ENCODE data around the gene LGALS3BP.

LGALS3BP gene

DNA sequence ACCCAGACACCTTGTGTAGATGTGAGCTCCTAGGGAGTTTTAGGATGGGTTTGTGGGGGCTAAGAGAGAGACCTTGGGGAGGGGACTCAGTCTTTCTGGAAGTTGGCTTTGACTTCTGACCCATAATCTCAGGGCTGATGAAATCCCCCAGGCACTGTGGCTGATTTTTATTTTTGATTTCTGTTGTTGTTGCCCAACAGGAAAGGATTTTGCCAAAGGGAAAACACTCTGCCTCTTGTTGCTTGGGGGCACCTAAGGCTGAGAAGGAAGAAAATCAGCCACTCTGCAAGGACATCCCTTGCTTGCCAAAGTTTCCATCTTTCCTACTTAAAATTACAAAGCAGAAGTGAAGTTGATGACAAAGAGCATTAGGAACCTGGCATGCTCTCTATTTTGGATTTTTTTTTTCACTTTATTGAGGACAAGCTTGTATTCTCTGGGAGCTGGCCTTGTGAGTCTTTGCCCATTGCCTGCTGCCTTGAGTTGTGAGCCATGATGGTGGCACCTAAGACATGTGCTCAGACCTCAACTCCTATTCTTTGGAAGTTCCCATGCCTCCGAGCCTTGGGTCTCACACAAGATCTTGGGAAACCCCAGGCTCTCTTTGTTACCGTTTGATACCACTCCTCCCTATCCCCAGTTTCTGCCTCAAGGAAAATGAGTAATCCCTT is 41.0 kb upstream of the LGALS3BP start:
- TF ChIP-seq TEAD4 (IDR thresholded peaks at IDR 0.05) (no peak), CEBPB (IDR thresholded peaks at IDR 0.05) (no peak), TAF1 (IDR thresholded peaks at IDR 0.05; ENCODE audit: low read depth) (no peak), EP300 (IDR thresholded peaks at IDR 0.05; ENCODE audit: borderline replicate concordance) (no peak), TCF12 (IDR thresholded peaks at IDR 0.05; ENCODE audit: low read depth) (no peak), CREB1 (IDR thresholded peaks at IDR 0.05; ENCODE audit: low read depth) (no peak), EGR1 (IDR thresholded peaks at IDR 0.05) (no peak), RAD21 (IDR thresholded peaks at IDR 0.05; ENCODE audit: low read depth) (no peak), YY1 (IDR thresholded peaks at IDR 0.05; ENCODE audit: low read depth) (no peak), ZBTB7A (IDR thresholded peaks at IDR 0.05; ENCODE audit: low read depth) (no peak), FOXM1 (IDR thresholded peaks at IDR 0.05; ENCODE audit: borderline replicate concordance, low read depth) (no peak), NFIC (IDR thresholded peaks at IDR 0.05) (no peak)
- TF ChIP-seq, protein P1, sequence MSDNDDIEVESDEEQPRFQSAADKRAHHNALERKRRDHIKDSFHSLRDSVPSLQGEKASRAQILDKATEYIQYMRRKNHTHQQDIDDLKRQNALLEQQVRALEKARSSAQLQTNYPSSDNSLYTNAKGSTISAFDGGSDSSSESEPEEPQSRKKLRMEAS (IDR thresholded peaks at IDR 0.05), result no peak
- TF ChIP-seq, protein P2, sequence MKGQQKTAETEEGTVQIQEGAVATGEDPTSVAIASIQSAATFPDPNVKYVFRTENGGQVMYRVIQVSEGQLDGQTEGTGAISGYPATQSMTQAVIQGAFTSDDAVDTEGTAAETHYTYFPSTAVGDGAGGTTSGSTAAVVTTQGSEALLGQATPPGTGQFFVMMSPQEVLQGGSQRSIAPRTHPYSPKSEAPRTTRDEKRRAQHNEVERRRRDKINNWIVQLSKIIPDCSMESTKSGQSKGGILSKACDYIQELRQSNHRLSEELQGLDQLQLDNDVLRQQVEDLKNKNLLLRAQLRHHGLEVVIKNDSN (IDR thresholded peaks at IDR 0.05), result no peak
- TF ChIP-seq, protein P3, sequence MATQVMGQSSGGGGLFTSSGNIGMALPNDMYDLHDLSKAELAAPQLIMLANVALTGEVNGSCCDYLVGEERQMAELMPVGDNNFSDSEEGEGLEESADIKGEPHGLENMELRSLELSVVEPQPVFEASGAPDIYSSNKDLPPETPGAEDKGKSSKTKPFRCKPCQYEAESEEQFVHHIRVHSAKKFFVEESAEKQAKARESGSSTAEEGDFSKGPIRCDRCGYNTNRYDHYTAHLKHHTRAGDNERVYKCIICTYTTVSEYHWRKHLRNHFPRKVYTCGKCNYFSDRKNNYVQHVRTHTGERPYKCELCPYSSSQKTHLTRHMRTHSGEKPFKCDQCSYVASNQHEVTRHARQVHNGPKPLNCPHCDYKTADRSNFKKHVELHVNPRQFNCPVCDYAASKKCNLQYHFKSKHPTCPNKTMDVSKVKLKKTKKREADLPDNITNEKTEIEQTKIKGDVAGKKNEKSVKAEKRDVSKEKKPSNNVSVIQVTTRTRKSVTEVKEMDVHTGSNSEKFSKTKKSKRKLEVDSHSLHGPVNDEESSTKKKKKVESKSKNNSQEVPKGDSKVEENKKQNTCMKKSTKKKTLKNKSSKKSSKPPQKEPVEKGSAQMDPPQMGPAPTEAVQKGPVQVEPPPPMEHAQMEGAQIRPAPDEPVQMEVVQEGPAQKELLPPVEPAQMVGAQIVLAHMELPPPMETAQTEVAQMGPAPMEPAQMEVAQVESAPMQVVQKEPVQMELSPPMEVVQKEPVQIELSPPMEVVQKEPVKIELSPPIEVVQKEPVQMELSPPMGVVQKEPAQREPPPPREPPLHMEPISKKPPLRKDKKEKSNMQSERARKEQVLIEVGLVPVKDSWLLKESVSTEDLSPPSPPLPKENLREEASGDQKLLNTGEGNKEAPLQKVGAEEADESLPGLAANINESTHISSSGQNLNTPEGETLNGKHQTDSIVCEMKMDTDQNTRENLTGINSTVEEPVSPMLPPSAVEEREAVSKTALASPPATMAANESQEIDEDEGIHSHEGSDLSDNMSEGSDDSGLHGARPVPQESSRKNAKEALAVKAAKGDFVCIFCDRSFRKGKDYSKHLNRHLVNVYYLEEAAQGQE (IDR thresholded peaks at IDR 0.05; ENCODE audit: low read depth), result no peak

DNA sequence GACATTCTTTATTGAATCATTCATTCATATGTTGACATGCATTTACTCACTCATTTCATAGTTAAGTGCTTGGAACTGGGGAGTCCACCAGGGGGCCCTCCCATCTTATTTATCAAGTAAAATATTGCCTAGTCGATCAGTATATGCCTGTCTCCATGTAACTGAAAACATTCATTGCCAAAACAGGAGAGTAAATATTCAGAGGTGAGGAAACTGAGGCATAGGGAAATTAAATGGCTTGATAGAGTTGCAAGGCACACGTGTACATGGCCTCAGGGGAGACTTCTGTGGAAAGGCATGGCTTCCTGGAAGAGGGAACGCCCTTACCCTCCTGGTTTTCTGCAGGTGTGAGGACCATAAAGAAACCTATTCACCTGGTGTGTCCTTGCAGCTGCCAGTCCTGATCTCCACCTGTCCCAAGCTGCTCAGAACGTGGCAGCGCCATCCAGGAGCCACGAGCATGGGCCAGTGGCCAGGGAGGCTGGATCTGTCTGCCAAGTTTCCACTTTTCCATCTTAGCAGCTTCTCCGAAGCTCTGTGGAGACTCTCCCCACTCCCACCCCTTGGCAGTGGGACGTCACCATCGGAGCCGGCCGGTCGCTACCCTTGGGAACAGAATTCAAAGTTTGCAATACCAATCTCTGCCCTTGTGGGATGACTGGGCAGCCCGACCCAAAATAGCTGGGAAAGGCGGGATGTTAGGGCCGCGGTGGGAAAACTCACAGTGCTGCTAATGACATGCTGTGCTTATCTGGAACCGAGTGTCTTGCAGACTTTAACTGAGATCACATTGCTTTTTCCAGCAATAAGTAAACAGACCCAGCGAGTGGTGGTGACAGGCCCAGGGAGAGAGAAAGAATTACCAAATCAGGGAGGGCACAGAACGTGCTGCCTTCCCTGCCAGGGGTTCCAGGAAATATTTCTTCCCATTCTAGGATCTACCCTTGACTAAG is 40.2 kb upstream of the LGALS3BP start:
- TF ChIP-seq NFIC (IDR thresholded peaks at IDR 0.05) (no peak), FOXM1 (IDR thresholded peaks at IDR 0.05; ENCODE audit: borderline replicate concordance, low read depth) (no peak), CEBPB (IDR thresholded peaks at IDR 0.05) (no peak), YY1 (IDR thresholded peaks at IDR 0.05; ENCODE audit: low read depth) (no peak), RAD21 (IDR thresholded peaks at IDR 0.05; ENCODE audit: low read depth) (peak; percentile 63), CREB1 (IDR thresholded peaks at IDR 0.05; ENCODE audit: low read depth) (no peak)

DNA sequence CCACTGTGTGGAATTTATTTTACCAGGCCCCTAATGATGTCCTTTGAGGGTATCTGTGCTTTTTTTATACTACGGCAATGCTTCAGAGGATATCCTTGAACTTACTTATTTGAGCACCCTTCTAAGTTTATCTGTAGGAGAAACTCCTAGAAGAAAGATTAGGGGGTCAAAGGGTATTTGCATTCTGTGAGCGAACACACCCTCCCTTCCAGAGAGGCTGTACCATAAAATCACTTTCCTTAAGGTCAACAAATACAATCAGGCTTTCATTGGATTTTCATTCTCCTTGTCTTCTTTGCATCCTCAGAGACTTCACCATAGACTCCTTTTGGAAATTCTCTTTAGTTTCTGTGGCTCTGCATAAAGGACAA is 39.5 kb upstream of the LGALS3BP start:
- TF ChIP-seq EGR1 (IDR thresholded peaks at IDR 0.05) (no peak), NFIC (IDR thresholded peaks at IDR 0.05) (no peak), FOXM1 (IDR thresholded peaks at IDR 0.05; ENCODE audit: borderline replicate concordance, low read depth) (no peak), YY1 (IDR thresholded peaks at IDR 0.05; ENCODE audit: low read depth) (no peak)
- TF ChIP-seq, protein P3 (IDR thresholded peaks at IDR 0.05; ENCODE audit: low read depth), result no peak

DNA sequence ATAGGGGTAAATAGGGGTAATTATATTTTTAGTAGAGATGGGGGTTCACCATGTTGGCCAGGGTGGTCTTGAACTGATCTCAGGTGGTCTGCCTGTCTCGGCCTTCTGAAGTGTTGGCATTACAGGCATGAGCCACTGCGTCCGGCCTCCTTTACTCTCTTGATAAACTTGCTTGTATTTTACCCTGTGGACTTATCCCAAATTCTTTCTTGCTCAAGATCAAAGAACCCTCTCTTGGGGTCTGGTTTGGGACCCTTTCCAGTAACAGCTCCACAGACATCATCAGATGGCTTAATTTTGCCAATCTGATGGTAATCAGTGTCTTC is 38.6 kb upstream of the LGALS3BP start:
- TF ChIP-seq EGR1 (IDR thresholded peaks at IDR 0.05), result no peak
- TF ChIP-seq RAD21 (IDR thresholded peaks at IDR 0.05; ENCODE audit: low read depth), result no peak
- TF ChIP-seq, protein P2 (IDR thresholded peaks at IDR 0.05), result no peak
- no peak for TF ChIP-seq TEAD4 (IDR thresholded peaks at IDR 0.05)
- no peak for TF ChIP-seq YY1 (IDR thresholded peaks at IDR 0.05; ENCODE audit: low read depth)
- TF ChIP-seq CREB1 (IDR thresholded peaks at IDR 0.05; ENCODE audit: low read depth), result no peak
- TF ChIP-seq, protein P1 (IDR thresholded peaks at IDR 0.05), result no peak
- no peak for TF ChIP-seq CEBPB (IDR thresholded peaks at IDR 0.05)
- no peak for TF ChIP-seq ZBTB7A (IDR thresholded peaks at IDR 0.05; ENCODE audit: low read depth)
- no peak for TF ChIP-seq FOXM1 (IDR thresholded peaks at IDR 0.05; ENCODE audit: borderline replicate concordance, low read depth)
- TF ChIP-seq NFIC (IDR thresholded peaks at IDR 0.05), result no peak
- TF ChIP-seq TAF1 (IDR thresholded peaks at IDR 0.05; ENCODE audit: low read depth), result no peak
- TF ChIP-seq TCF12 (IDR thresholded peaks at IDR 0.05; ENCODE audit: low read depth), result no peak
- no peak for TF ChIP-seq EP300 (IDR thresholded peaks at IDR 0.05; ENCODE audit: borderline replicate concordance)
- TF ChIP-seq, protein P3 (IDR thresholded peaks at IDR 0.05; ENCODE audit: low read depth), result no peak
